Spinal cord (tissue), 10 donors: ENCODE results near the gene LRTM1. TPM values are rescaled to one million over a fixed set of nuclear protein-coding genes. Genes with fewer than 3 reads are reported as not detected.

Experiments
- DNase-seq, 6 donors: peaks; one replicate each; pipeline versions ENCODE4 v3.0.0 to v3.0.0-alpha.2; 2013 to 2015; ENCODE audit warnings: low spot score in 6 of 6, low read depth in 4 of 6
- H3K27ac ChIP-seq: one replicate; pipeline ENCODE4 v1.5.1; 2013; ENCODE audit warnings: low read depth, low read length, control low read depth
- H3K27me3 ChIP-seq: one replicate; pipeline ENCODE4 v1.6.1; 2013; ENCODE audit warnings: low read length; ENCODE audit not compliant: control insufficient read depth, insufficient read depth
- H3K36me3 ChIP-seq: one replicate; pipeline ENCODE4 v1.6.1; 2013; ENCODE audit warnings: low read length; ENCODE audit not compliant: control insufficient read depth, insufficient read depth
- H3K4me1 ChIP-seq: one replicate; pipeline ENCODE4 v1.6.1; 2013; ENCODE audit warnings: low read length; ENCODE audit not compliant: control insufficient read depth, insufficient read depth
- H3K4me3 ChIP-seq: one replicate; pipeline ENCODE4 v1.5.1; 2013; ENCODE audit warnings: low read depth, low read length, control low read depth
- H3K9me3 ChIP-seq: one replicate; pipeline ENCODE4 v1.6.1; 2013; ENCODE audit warnings: low read length; ENCODE audit not compliant: control insufficient read depth, insufficient read depth
- WGBS: methylation state at CpG from one replicate; pipeline ENCODE4 v1.1.5; 2013; ENCODE audit warnings: missing lambda C conversion rate; ENCODE audit not compliant: insufficient coverage; 5-methylcytosine and 5-hydroxymethylcytosine counted together
- polyA plus RNA-seq, 2 donors: library from polyadenylated mRNA; unstranded; fragments of 120-200 nt; gene quantifications; one replicate each; pipeline ENCODE4 v1.2.1, GENCODE V29; 2013; ENCODE audit not compliant: insufficient read length in 2 of 2
- total RNA-seq, 2 donors: library from RNA; depleted of rRNA in 1 of 2; stranded (reverse); fragments of 120-200 nt in 1 of 2; fragments of >200 nt in 1 of 2; gene quantifications; one replicate each; pipeline versions ENCODE4 v1.2.3 to v1.2.4, GENCODE V29; 2013 to 2014
- donor health status: healthy.

The LRTM1 gene
- total and polyA plus RNA-seq, 4 donors: 0.17 to 0.44 TPM; not detected in 2

DNA sequence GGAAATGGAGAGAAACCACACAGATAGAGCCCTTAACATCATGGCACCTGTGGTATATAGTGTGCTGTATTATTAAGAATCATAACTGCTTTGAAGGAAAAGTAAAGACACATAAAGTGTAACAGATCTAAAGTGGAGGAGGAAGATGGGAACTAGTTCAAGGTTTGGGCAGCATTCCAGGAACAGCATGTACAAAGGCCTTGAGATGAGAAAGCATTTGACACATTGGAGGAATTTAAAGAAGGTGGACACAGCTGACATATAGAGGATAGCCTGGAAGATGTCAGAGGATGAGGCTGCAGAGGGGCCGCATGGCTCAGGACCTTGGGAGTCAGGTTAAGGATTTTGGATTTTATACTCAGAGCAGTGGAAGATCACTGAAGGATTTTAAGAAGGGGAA lies 39.0 kb downstream of the LRTM1 start:
- H3K27me3 ChIP-seq: no peaks in the 10 kb centered on the region
- DNase-seq: no peak
- WGBS: 80% methylated on average over 1 of the region's 1 CpG
- peaks cover 9% of the 10 kb centered on the region for H3K4me1 ChIP-seq
- no peaks in the 10 kb centered on the region for H3K36me3 ChIP-seq
- H3K4me3 ChIP-seq: no peak overlapping the region
- H3K9me3 ChIP-seq: no peaks in the 10 kb centered on the region
- H3K27ac ChIP-seq: no peak overlapping the region

DNA sequence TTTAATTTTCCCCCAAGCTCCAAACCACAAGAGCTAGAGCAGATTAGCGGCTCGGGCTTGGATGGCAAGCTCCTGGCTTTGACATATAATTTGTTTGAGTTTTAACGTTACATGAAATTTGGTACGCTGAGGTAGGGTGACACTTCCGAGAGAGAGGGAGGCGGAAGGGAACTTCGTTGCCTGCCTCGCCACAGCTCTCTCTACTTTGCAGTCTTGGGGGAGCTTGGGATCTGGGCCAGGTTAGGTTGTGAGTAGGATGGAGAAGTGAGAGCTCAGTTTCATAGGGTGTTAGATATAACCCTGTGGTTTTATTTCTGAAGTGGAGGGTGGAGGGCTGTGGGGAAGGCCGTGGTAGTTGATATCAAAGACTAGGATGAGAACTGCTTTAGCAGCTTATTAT lies 39.7 kb downstream of the LRTM1 start:
- H3K36me3 ChIP-seq: no peaks in the 10 kb centered on the region
- no peaks in the 10 kb centered on the region for H3K27me3 ChIP-seq
- no peaks in the 10 kb centered on the region for H3K9me3 ChIP-seq
- no peak overlapping the region for H3K4me3 ChIP-seq
- 97% methylated on average over 6 of the region's 9 CpGs for WGBS
- no peak overlapping the region for H3K27ac ChIP-seq
- peaks cover 9% of the 10 kb centered on the region for H3K4me1 ChIP-seq
- DNase-seq: no peak

DNA sequence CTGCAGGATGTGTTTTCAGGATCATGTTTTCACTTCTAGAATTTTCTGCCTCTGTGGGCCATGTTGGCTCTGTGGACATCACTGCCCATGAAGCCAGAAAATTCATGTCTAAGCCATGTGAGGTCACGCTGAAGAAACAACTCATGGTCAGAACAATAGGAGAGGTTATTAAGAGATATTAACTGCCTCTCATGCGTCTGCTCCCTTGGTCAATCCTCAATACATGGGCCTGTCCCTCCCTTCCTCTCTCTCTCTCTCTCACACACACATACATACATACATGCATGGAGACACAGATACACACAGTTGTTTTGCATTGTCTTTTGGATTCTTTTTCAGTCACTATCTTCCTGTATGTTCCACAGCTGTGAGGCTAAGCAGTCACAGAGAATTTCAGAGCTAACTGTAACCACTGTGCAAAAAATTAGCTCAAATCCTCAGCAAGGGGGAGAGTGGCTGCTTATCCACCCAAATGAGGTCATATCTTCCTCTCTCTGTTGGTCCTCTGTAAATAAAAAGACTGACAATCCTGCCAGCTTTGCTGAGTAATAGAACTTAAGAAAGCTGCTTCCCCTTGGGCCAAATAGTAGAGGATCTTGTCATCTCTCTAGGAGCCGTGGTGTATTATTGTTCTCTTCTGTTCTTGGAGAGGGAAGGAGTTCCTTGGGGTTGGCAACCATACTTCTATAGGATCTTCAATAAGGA lies 45.6 kb downstream of the LRTM1 start:
- 90% methylated on average over 1 of the region's 3 CpGs for WGBS
- H3K27ac ChIP-seq: peak overlapping the region; percentile 8
- DNase-seq: peak in 1 of 6 donors; percentile 49

GRCh38 chr3:54878145-54878544 lies 49.7 kb downstream of the LRTM1 start:
- no peak for DNase-seq
- WGBS: 54% methylated on average over 3 of the region's 7 CpGs
- H3K27me3 ChIP-seq: no peaks in the 10 kb centered on the region

More for the DNA sequence above, 45.6 kb downstream of the LRTM1 start:
- no peaks in the 10 kb centered on the region for H3K4me1 ChIP-seq
- no peaks in the 10 kb centered on the region for H3K9me3 ChIP-seq
- no peaks in the 10 kb centered on the region for H3K27me3 ChIP-seq
- no peak overlapping the region for H3K4me3 ChIP-seq
- no peaks in the 10 kb centered on the region for H3K36me3 ChIP-seq

GRCh38 chr3:54877730-54878129 lies 50.1 kb downstream of the LRTM1 start:
- WGBS: 100% methylated on average over 1 of the region's 4 CpGs

More at GRCh38 chr3:54878145-54878544, 49.7 kb downstream of the LRTM1 start:
- Histone ChIP-seq H3K4me3 (no peak overlapping the region), H3K4me1 (no peaks in the 10 kb centered on the region), H3K27ac (no peak overlapping the region), H3K9me3 (no peaks in the 10 kb centered on the region), H3K36me3 (no peaks in the 10 kb centered on the region)

GRCh38 chr3:54876694-54877093 lies 51.2 kb downstream of the LRTM1 start:
- H3K4me1 ChIP-seq: no peaks in the 10 kb centered on the region
- DNase-seq: no peak
- H3K4me3 ChIP-seq: no peak overlapping the region
- 89% methylated on average over 4 of the region's 5 CpGs for WGBS
- H3K27ac ChIP-seq: no peak overlapping the region
- H3K27me3 ChIP-seq: no peaks in the 10 kb centered on the region
- no peaks in the 10 kb centered on the region for H3K9me3 ChIP-seq
- no peaks in the 10 kb centered on the region for H3K36me3 ChIP-seq

More at GRCh38 chr3:54877730-54878129, 50.1 kb downstream of the LRTM1 start:
- Histone ChIP-seq H3K27me3 (no peaks in the 10 kb centered on the region), H3K4me1 (no peaks in the 10 kb centered on the region), H3K27ac (no peak overlapping the region), H3K9me3 (no peaks in the 10 kb centered on the region), H3K4me3 (no peak overlapping the region), H3K36me3 (no peaks in the 10 kb centered on the region)
- DNase-seq: no peak

- peak in 1 of 6 donors; percentile 50 for DNase-seq
- 74% methylated on average over 4 of the region's 8 CpGs for WGBS
- Histone ChIP-seq H3K36me3 (no peaks in the 10 kb centered on the region), H3K27ac (no peak overlapping the region), H3K4me1 (no peaks in the 10 kb centered on the region), H3K9me3 (no peaks in the 10 kb centered on the region), H3K4me3 (no peak overlapping the region), H3K27me3 (no peaks in the 10 kb centered on the region)
Measured at GRCh38 chr3:54875596-54876268, 52.1 kb downstream of the LRTM1 start.

DNA sequence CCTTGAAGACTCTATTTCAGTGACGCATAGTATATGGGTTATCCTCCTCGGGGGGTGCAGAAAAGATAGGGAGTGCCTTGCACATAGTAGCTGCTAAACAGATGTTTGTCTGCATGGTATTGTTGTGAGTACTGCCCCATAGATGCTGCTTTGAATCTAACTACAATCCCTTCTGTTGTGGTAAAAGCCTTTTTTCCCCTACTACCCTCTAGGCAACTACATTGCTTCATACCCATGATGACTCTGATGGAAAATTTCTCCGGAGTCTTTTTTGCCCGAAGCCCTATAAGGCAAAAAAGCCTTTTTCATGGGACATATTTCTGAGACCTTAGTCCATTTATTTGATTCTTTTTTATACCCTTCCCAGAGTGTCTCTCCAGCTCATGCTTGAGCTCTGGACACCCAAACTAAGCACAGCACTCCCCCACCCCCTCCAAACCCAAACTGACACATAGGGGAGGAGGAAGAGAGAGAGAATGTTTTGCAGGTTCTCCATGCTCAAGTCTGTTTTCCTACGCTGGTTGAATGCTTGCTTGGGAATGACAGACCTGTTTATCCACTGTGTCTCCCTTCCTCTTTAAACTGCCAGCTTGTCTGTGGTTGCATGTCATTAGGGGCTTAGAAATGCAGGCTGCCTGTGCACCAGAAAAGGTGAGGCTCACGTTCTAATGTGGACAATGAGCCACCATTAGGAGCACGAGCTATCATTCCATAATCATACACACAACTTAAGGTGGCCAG lies 52.9 kb downstream of the LRTM1 start:
- H3K4me3 ChIP-seq: no peak overlapping the region
- 93% methylated on average over 3 of the region's 7 CpGs for WGBS
- H3K27ac ChIP-seq: no peak overlapping the region
- DNase-seq: peak in 1 of 6 donors; percentile 11
- H3K36me3 ChIP-seq: no peaks in the 10 kb centered on the region
- no peaks in the 10 kb centered on the region for H3K9me3 ChIP-seq
- no peaks in the 10 kb centered on the region for H3K27me3 ChIP-seq
- H3K4me1 ChIP-seq: no peaks in the 10 kb centered on the region

DNA sequence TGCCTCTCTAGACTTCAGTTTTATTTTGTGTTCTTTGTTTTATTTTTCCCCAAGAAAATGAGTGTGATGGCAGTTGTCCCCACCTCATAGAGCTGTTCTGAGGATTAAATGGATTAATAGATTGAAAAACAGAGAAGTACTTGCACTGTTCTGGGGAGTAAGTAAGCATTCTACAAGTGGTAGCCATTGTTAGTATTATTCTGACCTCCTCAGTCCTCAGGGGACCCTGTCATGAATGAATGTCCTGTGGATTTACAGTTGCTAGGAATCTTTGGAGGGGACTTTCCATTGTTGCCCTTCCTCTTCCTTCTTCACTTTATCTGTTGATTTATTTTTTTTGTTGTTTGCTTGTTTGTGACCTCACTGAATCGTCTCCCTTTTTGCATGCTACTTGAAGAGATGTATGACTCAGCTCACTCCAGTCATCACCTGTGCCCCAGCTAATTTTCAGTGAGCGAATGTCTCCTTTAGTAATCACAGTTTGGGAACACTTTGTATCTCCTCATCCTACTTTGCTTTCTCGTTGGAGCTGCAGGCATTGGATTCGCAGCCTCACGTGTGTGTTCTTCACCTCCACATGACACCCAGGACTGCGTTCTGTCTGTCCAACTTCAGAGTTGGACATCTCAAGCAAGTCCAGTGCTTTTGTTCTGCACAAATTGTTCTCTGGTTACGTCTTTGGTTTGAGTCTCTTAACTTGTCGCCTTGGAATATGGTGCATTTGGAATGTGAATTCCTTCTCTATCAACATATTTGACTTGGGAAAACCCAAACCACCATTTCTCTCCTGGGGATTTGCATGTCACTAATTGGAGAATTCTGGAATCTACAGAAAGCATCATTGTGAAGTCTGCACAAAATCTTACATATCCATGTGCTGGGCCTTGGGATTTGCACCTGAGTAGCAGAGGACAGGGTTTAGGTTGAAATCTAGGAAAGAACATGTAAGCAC lies 54.5 kb downstream of the LRTM1 start:
- H3K36me3 ChIP-seq: no peaks in the 10 kb centered on the region
- no peak overlapping the region for H3K4me3 ChIP-seq
- peaks cover 2% of the 10 kb centered on the region for H3K27me3 ChIP-seq
- no peaks in the 10 kb centered on the region for H3K4me1 ChIP-seq
- DNase-seq: no peak
- no peak overlapping the region for H3K27ac ChIP-seq
- H3K9me3 ChIP-seq: no peaks in the 10 kb centered on the region
- WGBS: 81% methylated on average over 6 of the region's 8 CpGs
